ENCODE measurements around the gene RER1. TPM values are rescaled to one million over a fixed set of nuclear protein-coding genes. Genes with fewer than 3 reads are reported as not detected.
A peak's percentile ranks its signal among the peaks of the same experiment; 100 is the strongest.

The RER1 gene
- polyA plus RNA-seq, 4 donors, result 108 to 124 (median 121) TPM

DNA sequence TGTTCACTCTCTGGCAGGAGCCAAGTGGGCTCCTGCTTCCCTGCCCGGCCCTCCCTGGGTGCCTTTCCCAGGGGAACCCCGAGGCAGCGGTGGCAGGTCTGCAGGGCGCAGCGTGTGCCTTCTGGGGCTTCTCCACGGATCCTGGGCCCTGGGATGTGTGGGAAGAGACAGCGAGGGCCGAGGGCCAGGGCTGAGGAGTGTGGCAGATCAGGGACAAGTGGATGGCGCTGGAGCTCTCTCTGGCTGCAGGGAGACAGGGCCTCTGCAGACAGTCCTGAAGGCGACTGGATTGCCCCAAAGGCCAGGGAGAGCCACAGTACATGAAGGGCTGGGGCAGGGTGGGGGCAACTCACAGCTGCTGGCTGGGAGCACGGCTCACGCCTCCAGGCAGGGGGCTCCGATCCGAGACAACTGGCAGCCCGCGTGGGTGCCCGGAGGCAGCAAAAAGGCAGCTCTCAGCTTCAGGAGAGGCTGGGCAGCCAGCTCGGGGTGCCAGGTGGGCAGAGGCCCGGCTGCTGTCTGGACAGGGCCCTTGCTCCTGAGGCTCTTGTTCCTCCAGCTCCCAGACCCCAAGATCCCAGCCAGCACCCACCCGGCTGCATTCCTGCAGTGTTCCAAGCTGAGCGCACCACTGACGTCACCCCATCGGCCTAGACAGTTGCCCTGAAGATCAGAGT is 16.3 kb upstream of the RER1 start:
- no peak for DNase-seq (ENCODE audit: low read depth in 4 of 4, low spot score in 2 of 4)

DNA sequence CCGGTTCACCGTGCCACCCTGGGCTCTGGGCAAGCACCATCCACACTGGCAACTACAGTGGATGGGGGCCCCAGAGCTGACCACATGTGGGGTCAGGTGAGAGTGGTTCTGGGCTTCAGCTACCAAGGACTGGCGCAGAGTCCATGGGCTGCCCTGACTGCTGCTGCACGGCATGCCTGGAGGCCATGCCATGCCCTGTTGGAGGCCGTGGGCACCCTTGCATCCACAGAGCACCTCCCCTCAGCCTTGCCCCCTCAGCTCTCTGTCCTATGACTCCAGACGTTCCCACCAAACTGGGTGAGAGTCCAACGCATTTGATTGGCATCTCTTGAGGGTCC is 15.7 kb upstream of the RER1 start:
- no peak for DNase-seq (ENCODE audit: low read depth in 4 of 4, low spot score in 2 of 4)

DNA sequence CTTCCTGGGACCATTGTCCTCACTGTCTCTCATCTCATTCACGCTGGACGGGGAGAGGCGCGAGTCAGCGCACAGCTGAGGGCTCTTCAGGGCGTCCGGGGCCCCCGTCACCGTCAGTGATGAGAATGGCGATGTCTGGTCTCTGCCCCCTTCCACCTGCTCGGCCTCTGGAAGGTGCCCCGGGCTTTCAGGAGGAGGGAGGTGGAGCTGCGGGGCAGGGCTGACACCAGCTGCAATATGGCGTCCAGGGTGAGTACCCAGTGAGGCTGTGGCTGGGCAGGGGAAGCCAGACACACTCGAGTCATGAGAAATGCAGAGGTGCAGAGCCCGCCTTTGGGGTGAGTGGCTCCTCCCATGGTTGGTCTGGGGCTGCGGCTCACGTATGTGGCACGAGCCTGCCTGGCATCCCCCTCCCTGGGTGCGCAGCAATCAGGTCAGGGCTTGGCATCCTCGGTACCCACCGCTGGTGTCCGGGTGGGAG is 15.3 kb upstream of the RER1 start:
- DNase-seq (ENCODE audit: low read depth in 4 of 4, low spot score in 2 of 4), result no peak

DNA sequence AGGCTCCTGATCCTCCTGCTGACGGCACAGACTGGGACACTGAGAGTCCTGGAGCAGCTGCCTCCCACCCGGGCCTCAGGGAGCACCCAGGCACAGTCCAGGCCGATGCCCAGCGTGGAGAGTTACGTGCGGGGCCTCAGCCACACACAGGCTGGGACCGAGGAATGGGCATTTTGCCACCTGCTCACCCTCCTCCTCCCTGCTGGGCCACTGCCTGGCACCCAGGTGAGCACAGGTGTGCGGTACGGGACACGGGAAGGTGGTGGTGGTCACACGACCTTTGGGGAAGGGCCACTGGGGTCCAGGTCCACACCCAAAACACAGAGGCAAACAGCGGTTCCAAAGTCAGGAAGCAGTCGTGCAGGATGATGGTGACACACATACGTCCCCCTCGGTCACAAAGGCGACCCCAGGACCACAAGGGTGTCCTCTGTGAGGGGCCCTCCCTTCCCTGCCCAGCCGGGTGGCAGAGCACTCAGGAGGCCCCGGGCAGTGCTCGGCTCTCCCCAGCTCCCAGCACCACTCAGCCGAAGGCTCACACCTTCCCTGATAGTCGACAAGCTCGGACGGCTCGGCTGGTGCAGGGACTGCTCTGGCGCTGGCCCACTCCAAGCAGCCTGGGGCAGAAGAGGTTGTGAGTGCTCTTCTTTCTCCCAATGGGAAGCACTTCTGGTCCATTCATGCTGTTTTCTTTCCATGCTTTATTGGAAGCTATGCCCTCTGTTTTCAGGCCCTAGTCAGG is 14.5 kb upstream of the RER1 start:
- DNase-seq (ENCODE audit: low read depth in 4 of 4, low spot score in 2 of 4), result no peak

DNA sequence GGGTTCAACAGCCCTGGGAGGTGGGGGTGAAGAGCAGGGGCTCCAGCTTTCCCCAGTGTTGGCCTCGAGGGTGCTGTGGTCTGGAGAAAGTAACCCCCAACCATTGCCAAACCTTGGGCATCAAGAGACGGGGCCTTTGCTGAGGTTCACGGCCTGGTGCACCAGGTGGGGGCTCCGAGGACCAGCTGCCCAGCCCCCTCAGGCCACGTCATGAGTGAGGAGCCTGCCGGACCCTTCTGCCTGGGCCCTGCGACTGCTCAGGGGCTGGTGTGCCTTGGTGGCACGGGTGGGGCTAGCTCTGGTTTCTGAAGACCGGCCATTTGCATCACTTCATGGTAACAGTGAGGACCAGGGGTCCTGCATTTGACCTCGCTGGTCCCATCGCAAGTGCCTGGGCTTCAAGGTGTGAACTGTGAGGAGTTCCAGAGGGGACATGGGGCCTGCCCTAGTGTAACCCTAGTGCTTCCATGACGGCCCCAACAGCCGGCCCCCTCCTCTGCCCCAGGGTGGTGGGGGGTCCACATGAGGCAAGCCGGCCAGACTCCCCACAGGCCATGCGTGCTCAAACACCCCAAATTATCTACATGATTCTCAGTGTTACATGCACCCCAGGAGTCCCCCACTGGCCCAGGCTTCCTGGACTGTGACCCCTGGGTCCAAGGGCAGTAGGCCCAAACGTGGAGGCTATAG is 13.7 kb upstream of the RER1 start:
- no peak for DNase-seq (ENCODE audit: low read depth in 4 of 4, low spot score in 2 of 4)

GRCh38 chr1:2378441-2378851 is 13.2 kb upstream of the RER1 start:
- no peak for DNase-seq (ENCODE audit: low read depth in 4 of 4, low spot score in 2 of 4)

DNA sequence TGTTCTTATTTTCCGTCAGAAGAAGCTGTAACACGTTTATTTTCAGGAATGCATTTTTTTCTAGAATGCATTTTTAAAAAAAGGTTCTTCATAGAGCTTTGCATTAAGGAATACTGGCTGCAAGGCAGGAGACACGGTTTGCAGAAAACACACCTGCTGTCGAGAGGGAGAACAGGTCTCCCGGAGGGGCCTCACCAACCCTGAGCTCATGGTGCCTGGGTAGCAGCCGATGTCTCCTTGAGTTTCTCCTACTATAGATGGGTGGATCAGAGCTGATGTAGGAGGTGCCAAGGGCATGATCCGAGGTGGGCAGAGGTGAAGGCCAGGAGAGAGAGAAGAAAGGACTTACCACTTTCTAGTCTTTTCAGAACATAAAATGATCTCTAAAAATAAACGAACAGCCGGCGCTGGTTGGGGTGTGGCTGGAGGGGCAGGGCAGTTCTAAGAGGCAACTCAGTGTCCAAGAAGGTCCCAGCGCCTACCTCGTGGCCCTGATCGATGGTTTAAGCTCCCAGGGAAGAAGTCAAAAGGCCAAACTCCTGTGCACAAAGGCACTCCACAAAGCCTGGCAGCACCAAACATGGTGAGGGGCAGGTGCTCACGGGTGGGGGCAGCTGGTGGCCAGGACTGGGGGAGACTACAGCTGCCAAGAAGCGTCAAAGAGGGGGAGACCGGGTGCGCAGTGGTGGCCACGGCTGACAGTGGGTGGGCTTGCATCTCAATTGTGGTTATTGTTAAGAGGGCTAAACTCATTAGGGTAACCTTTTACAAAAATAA is 12.5 kb upstream of the RER1 start:
- DNase-seq (ENCODE audit: low read depth in 4 of 4, low spot score in 2 of 4), result no peak

- no peak for DNase-seq (ENCODE audit: low read depth in 4 of 4, low spot score in 2 of 4)
These were observed 11.8 kb upstream of the RER1 start for GRCh38 chr1:2379733-2380404.

GRCh38 chr1:2380816-2381591 is 10.6 kb upstream of the RER1 start:
- DNase-seq (ENCODE audit: low read depth in 4 of 4, low spot score in 2 of 4), result no peak

GRCh38 chr1:2381741-2382620 is 9.7 kb upstream of the RER1 start:
- peak in 2 of 4 donors; percentile 57 to 60 for DNase-seq (ENCODE audit: low read depth in 4 of 4, low spot score in 2 of 4)

DNA sequence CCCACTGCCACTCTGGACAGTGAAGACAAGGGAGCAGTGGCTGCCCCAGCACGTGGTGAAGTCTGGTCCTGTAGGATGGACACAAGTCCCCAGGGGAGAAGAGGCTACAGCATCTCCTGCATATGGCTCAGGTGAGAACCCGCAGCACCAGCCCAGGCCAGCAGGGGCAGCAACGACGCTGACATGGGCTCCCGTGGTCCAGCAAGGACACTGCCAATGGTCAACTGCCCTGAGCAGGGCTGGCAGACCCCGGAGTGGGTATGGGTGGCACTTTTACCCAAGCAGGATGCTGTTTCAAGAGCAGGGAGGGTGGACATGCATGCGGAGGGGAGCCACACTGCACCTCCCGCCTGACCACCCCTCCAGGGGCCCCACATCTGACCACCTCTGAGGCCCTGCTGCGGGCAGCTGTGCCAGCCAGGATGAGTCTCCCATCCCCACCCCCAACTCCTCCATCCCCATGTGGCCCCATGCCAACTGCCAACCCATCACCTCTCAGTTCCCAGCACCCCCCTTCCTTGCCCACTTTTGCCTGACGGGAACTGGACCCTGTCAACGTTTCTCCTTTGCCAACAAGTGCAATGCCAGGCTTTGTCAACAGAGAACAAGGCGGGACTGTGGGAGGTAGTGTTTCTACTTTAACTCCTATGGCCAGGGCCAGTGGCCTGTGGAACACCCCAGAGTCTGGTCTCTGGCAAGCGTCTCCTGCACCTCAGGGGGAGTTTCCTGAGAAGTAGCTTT is 8.8 kb upstream of the RER1 start:
- no peak for DNase-seq (ENCODE audit: low read depth in 4 of 4, low spot score in 2 of 4)

GRCh38 chr1:2383576-2383975 is 8.1 kb upstream of the RER1 start:
- DNase-seq (ENCODE audit: low read depth in 4 of 4, low spot score in 2 of 4), result no peak

DNA sequence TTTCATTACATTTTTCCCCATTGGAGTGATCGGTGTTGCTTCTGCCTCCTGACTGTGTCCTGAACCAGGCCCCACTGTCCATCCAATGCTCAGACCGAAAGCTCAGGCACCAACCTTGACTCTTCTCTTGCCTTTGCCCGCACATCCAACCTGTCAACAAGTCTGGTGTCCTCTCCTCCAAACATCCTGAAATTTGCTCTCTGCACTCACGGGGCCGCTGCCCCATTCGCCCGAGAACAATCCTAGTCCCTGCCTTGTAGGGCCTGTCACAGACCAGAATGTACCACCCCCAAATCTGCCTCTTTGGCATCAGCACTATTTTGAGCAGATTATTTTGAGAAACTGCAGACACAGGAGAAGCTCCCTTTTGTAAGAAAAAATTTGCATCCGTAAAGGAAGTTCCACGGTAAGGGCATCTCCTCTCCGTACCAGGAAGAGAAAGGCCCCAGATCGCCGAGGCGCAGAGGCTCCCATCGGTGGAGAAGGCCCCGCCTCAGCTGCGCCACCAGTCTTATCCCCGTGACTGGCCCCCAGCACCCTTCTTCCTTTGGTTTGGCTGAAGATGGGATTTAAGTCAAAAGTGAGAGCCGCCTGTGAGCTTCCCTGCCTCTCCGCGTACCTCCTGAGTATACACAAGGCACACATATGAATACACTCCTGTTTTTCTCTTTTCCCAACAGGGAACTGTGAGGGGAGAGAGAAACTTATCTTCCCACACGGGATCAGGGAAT is 7.3 kb upstream of the RER1 start:
- no peak for DNase-seq (ENCODE audit: low read depth in 4 of 4, low spot score in 2 of 4)

- DNase-seq (ENCODE audit: low read depth in 4 of 4, low spot score in 2 of 4), result no peak
These were observed 6.6 kb upstream of the RER1 start for GRCh38 chr1:2384941-2385481.

GRCh38 chr1:2385606-2386280 is 5.9 kb upstream of the RER1 start:
- no peak for DNase-seq (ENCODE audit: low read depth in 4 of 4, low spot score in 2 of 4)

All from left renal cortex interstitium (tissue), 4 donors.